Skeletal muscle tissue (tissue), 4 donors: ENCODE results near the gene PTK6. TPM values are rescaled to one million over a fixed set of nuclear protein-coding genes. Genes with fewer than 3 reads are reported as not detected.
"Not testable (repeated sequence)": the region's sequence is repeated elsewhere in the genome, so short reads cannot be mapped to it uniquely, and the experiment has no call there.

Experiments used
- H3K27ac ChIP-seq: one replicate; pipeline ENCODE4 v1.7.0; 2013; ENCODE audit warnings: mild to moderate bottlenecking, low read depth, low read length, inconsistent platforms
- H3K27me3 ChIP-seq, 3 donors: one replicate each; pipeline ENCODE4 v1.7.0; 2013; ENCODE audit warnings: low read length in 3 of 3; ENCODE audit not compliant: control insufficient read depth in 3 of 3, insufficient read depth in 3 of 3
- H3K36me3 ChIP-seq, 3 donors: one replicate each; pipeline ENCODE4 v1.7.0; 2013; ENCODE audit warnings: low read length in 3 of 3; ENCODE audit not compliant: control insufficient read depth in 3 of 3, insufficient read depth in 3 of 3
- H3K4me1 ChIP-seq, 3 donors: one replicate each; pipeline ENCODE4 v1.7.0; 2013; ENCODE audit warnings: low read length in 3 of 3, mild to moderate bottlenecking in 3 of 3; ENCODE audit not compliant: control insufficient read depth in 3 of 3, insufficient read depth in 3 of 3
- H3K4me3 ChIP-seq, 3 donors: one replicate each; pipeline ENCODE4 v1.7.0; 2013; ENCODE audit warnings: low read length in 3 of 3
- H3K9ac ChIP-seq, 3 donors: one replicate each; pipeline ENCODE4 v1.7.0; 2013; ENCODE audit warnings: low read length in 3 of 3, mild to moderate bottlenecking in 3 of 3, moderate library complexity in 2 of 3, low read depth in 1 of 3
- H3K9me3 ChIP-seq, 3 donors: one replicate each; pipeline ENCODE4 v1.7.0; 2013; ENCODE audit warnings: low read length in 3 of 3; ENCODE audit not compliant: control insufficient read depth in 3 of 3
- total RNA-seq: library from RNA; depleted of rRNA; stranded (reverse); fragments of >200 nt; gene quantifications from one replicate; pipeline ENCODE4 v1.2.3, GENCODE V29; 2014
- donor health status: Osteomylitis.

The PTK6 gene
- total RNA-seq, 1 donor from 2014 or later: not detected

DNA sequence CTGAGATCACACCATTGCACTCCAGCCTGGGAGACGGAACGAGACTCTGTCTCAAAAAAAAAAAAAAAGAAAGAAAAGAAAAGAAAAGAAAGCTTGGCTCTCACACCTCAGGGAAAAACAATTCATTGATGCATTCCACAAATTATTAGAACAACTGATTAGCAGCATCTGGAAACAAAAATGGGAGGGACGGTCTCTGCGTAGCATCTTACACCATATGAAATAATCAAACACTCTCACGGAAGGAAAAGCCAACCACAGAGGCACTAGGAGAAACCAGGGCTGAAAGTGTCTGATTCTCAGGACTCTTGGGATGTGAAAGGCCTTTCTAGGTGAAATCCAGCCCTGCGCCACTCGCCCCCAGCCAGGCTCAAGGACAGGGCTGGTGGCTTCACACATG, 39.1 kb upstream of the PTK6 start:
- Histone ChIP-seq H3K27me3 (peaks cover 9 to 41% (median 20%) of the 10 kb centered on the region in 3 donors), H3K9ac (no peak overlapping the region), H3K4me1 (peaks cover 16 to 22% (median 17%) of the 10 kb centered on the region in 3 donors), H3K27ac (no peak overlapping the region), H3K9me3 (no peaks in the 10 kb centered on the region), H3K36me3 (no peaks in the 10 kb centered on the region), H3K4me3 (no peak overlapping the region)

GRCh38 chr20:63574829-63575743, 37.9 kb upstream of the PTK6 start:
- no peak overlapping the region for H3K4me3 ChIP-seq

GRCh38 chr20:63574156-63574828, 37.1 kb upstream of the PTK6 start, which contains the start of gene HELZ2:
HELZ2 (minus strand) TSS chr20:63574239; CDS start chr20:63572385, 1,854 bp downstream.
- H3K9ac ChIP-seq: peak within 1 kb of the TSS; percentile 57 to 75 (median 74)
- H3K4me3 ChIP-seq: peak within 1 kb of the TSS; percentile 56 to 69 (median 64)
- H3K9me3 ChIP-seq: no peaks in the 10 kb centered on the region
- no peaks in the 10 kb centered on the region for H3K36me3 ChIP-seq
- peak within 1 kb of the TSS; percentile 30 for H3K27ac ChIP-seq
- H3K27me3 ChIP-seq: peaks cover 17 to 40% (median 19%) of the 10 kb centered on the region in 3 donors
- peaks cover 16 to 22% (median 17%) of the 10 kb centered on the region in 3 donors for H3K4me1 ChIP-seq

More at GRCh38 chr20:63574829-63575743, 37.9 kb upstream of the PTK6 start:
- Histone ChIP-seq H3K27ac (no peak overlapping the region), H3K4me1 (peaks cover 16 to 22% (median 17%) of the 10 kb centered on the region in 3 donors), H3K9me3 (no peaks in the 10 kb centered on the region), H3K9ac (peak overlapping the region in 1 of 3 donors; percentile 53), H3K27me3 (peaks cover 12 to 41% (median 20%) of the 10 kb centered on the region in 3 donors), H3K36me3 (no peaks in the 10 kb centered on the region)

DNA sequence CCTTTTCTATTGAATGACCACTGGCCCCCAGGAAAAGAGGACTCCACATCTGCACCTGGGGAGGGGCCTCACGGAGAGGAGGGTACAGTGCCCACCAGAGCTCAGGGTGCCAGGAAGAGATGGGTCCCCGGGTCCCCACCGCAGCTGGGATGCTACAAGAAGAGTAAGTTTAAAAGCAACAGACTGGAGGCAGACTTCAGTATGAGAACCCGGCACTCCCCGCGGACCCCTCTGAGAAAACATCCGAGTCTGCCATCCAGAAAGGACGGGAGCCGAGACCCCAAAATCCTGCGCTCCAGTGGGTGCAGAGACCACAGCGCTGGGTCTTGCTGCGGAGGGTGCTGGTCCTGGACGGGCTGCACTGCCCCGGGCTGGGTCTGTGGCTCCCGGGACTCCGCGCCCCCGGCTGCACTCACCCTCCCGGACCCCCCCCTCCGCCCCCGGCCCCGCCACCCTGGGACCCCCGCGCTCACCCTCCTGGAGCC, 36.5 kb upstream of the PTK6 start:
- Histone ChIP-seq H3K9me3 (no peaks in the 10 kb centered on the region), H3K27ac (peak overlapping the region; percentile 30), H3K36me3 (no peaks in the 10 kb centered on the region), H3K4me1 (peaks cover 16 to 27% (median 17%) of the 10 kb centered on the region in 3 donors), H3K9ac (peak overlapping the region; percentile 57 to 75 (median 74)), H3K27me3 (peaks cover 14 to 34% (median 21%) of the 10 kb centered on the region in 3 donors), H3K4me3 (peak overlapping the region; percentile 56 to 69 (median 64))

DNA sequence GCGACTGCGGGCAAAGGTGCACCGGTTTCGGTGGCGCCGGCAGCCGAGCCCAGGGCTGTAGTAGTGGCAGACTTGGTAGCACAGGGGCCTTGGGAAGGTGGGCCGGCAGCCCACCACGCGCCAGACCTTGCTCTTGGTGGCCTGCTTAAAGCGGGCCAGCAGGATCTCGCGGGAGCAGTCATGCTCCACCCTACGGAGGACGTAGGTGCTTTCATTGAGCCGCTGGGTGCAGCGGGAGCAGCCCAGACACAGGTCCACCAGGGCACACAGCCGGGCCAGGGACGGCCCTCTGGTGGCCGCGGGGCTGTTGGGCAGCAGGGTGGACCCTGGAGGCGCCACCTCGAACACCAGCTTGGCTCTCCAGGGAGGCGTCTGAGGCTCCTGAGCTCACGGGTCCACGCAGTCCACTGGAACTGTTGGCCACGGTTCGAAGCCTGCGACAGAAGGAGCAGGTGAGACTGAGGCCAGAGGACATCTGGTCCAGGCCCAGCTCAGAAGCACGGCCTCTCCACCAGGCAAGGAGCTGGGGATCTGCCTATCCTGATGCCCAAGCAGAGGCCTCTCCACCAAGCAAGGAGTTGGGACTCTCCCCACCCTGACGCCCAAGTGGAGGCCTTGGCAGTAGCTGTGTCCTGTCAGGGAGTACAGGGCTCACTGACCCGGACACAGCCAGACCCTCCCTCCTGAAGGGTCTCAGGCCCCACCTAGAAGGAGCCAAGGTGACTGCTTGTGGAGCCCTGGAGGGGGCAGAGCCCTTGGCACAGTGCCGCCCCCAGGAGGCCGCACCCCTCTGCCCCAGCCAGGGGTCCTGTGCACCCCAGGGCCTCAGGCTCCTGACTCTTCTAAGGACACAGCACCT, 35.8 kb upstream of the PTK6 start:
- peak overlapping the region; percentile 57 to 75 (median 74) for H3K9ac ChIP-seq
- H3K27ac ChIP-seq: peak overlapping the region; percentile 30
- H3K4me1 ChIP-seq: peaks cover 16 to 32% (median 17%) of the 10 kb centered on the region in 3 donors
- H3K36me3 ChIP-seq: no peaks in the 10 kb centered on the region
- peaks cover 14 to 32% (median 21%) of the 10 kb centered on the region in 3 donors for H3K27me3 ChIP-seq
- H3K9me3 ChIP-seq: no peaks in the 10 kb centered on the region
- peak overlapping the region; percentile 56 to 69 (median 64) for H3K4me3 ChIP-seq

DNA sequence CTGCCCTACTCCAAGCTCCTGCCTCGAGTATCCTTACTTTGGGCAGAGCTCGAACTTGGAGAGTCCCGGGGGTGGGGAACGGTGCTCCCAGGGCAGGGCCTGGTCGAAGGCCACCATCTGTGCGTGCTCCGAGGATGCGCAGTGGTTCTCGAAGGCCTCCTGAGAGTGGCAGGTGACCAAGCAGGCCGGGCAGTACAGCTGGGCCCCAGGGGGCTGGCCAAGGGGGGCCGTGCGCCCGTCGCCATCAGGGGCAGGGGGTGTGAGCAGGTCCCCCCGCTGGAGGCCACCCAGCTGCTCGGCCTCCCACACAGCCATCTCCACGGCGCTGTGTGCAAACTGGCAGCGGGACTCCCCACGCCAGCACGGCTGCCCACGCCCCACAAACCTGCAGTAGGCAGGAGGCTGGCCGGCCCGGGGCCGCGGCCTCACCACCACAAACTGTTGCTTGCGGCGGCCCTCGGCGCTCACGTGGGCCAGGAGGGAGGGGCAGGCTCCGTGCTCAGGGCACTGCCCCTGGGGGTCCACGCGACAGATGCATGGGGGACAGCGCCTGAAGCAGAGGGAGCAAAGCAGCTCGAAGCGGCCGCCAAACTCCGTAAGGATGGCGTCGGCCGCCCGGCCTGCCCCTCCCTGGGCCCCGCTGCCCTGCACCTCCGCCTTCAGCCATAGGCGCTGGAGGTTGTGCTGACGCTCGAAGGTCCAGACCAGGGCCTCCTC, 35.1 kb upstream of the PTK6 start:
- Histone ChIP-seq H3K4me3 (no peak overlapping the region), H3K9me3 (no peaks in the 10 kb centered on the region), H3K9ac (no peak overlapping the region), H3K27ac (no peak overlapping the region), H3K27me3 (peaks cover 11 to 32% (median 21%) of the 10 kb centered on the region in 3 donors), H3K4me1 (peaks cover 11 to 24% (median 12%) of the 10 kb centered on the region in 3 donors), H3K36me3 (no peaks in the 10 kb centered on the region)

GRCh38 chr20:63571087-63571478, 33.9 kb upstream of the PTK6 start:
- Histone ChIP-seq H3K27me3 (peaks cover 11 to 32% (median 21%) of the 10 kb centered on the region in 3 donors), H3K4me1 (peaks cover 10 to 24% (median 11%) of the 10 kb centered on the region in 3 donors)
- not testable (repeated sequence) for H3K4me3 ChIP-seq, H3K27ac ChIP-seq, H3K36me3 ChIP-seq, H3K9me3 ChIP-seq, H3K9ac ChIP-seq

DNA sequence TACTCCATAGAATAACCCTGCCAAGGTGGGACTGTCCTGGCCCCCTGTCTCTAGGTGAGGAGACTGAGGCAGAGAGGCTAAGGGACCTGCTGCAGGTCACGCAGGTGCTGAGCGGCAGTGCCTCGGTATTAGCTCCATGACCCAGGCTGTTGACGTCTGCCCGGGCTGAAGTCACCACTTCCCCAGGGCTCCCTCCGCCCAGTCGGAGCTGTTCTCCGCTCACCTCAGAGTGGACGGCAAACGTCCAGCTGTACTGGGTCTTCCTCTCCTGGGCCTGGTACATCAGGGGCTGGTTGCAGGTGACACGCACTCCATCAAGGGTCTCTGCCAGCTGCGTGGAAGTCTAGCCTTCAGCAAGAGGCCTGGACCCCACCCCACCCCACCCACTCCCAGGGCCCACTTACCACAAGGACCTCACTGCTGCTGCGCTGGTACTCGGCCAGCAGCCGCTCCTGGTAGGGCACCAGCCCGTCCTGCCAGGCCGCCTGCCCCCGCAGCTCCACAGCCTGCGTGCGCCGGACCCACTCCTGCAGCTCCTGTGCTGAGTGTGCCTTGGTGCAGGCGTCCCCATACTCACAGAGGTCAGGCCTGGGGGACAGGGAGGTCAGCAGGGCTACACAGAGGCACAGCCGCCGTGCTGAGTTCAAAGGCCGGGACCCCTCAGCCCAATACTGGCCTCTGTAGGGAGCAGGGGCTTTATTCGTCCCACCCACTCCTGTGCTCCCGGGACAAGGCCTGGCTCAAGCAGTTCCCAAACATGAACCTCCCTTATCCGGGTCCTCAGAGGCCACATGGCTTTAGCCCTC, 33.3 kb upstream of the PTK6 start:
- no peak overlapping the region for H3K27ac ChIP-seq
- no peak overlapping the region for H3K9ac ChIP-seq
- peaks cover 11 to 32% (median 21%) of the 10 kb centered on the region in 3 donors for H3K27me3 ChIP-seq
- peaks cover 10 to 24% (median 11%) of the 10 kb centered on the region in 3 donors for H3K4me1 ChIP-seq
- no peaks in the 10 kb centered on the region for H3K9me3 ChIP-seq
- no peak overlapping the region for H3K4me3 ChIP-seq
- no peaks in the 10 kb centered on the region for H3K36me3 ChIP-seq
